SK-N-SH (cell line): ENCODE results near the gene ABCC11. TPM values are rescaled to one million over a fixed set of nuclear protein-coding genes. Genes with fewer than 3 reads are reported as not detected.

Experiments
- CTCF ChIA-PET: fragments of 300-600, 350-600 bp; formaldehyde crosslinking; extraction: SDS; loops from one replicate; lab custom pipeline; 2021; lab: Yijun Ruan, JAX
- POLR2A ChIA-PET: fragments of 350-600 bp; sonication (Branson Sonifier 250); formaldehyde crosslinking; extraction: SDS; loops from one replicate; lab custom pipeline; 2020; ENCODE audit warnings: antibody characterized with exemption, inconsistent platforms; lab: Yijun Ruan, JAX
- DNase-seq: peaks from one replicate; pipeline ENCODE4 v3.0.0; 2012
- H2AFZ ChIP-seq: fragments of 200-600 bp; sonication (generic); 2 replicates; pipeline ENCODE4 v1.8.1; 2016; ENCODE audit warnings: antibody characterized with exemption, mild to moderate bottlenecking, low read depth
- H3F3A ChIP-seq: fragments of 200-600 bp; sonication (generic); replicated peaks from 2 replicates; pipeline ENCODE3; 2016; ENCODE audit warnings: antibody characterized with exemption, mild to moderate bottlenecking; ENCODE audit not compliant: insufficient read depth
- H3K27ac ChIP-seq, 2 experiments: fragments of 200-500 bp in 1 of 2; fragments of 200-600 bp in 1 of 2; sonication (Bioruptor generic) in 1 of 2; sonication (generic), shearing (Covaris generic) in 1 of 2; 2 replicates each; pipeline versions ENCODE4 v1.5.1 to v1.6.1; 2014 to 2016; ENCODE audit warnings: low read depth in 2 of 2, inconsistent platforms in 1 of 2, low read length in 1 of 2, mild to moderate bottlenecking in 1 of 2, mixed read lengths in 1 of 2
- H3K27me3 ChIP-seq: fragments of 200-600 bp; sonication (generic), shearing (Covaris generic); 2 replicates; pipeline ENCODE4 v1.6.1; 2016; ENCODE audit warnings: mixed run types; ENCODE audit not compliant: insufficient read depth
- H3K36me3 ChIP-seq, 2 experiments: fragments of 200-500 bp in 1 of 2; fragments of 200-600 bp in 1 of 2; sonication (Bioruptor generic) in 1 of 2; sonication (generic) in 1 of 2; replicated peaks in 1 of 2; 2 replicates each; pipeline versions ENCODE3 to v1.5.1; 2014 to 2016; ENCODE audit warnings: low read length in 1 of 2, mild to moderate bottlenecking in 1 of 2; ENCODE audit not compliant: insufficient read depth in 2 of 2, control insufficient read depth in 1 of 2
- H3K4me1 ChIP-seq, 2 experiments: fragments of 200-500 bp in 1 of 2; fragments of 200-600 bp in 1 of 2; sonication (Bioruptor generic) in 1 of 2; sonication (generic), shearing (Covaris generic) in 1 of 2; 2 replicates each; pipeline versions ENCODE4 v1.5.1 to v1.6.1; 2014 to 2016; ENCODE audit warnings: low read depth in 1 of 2, low read length in 1 of 2, mixed run types in 1 of 2; ENCODE audit not compliant: insufficient read depth in 2 of 2, control insufficient read depth in 1 of 2
- H3K4me2 ChIP-seq: fragments of 200-600 bp; sonication (generic), shearing (Covaris generic); 2 replicates; pipeline ENCODE4 v1.6.1; 2017; ENCODE audit warnings: mixed run types
- H3K4me3 ChIP-seq, 2 experiments: fragments of 200-500 bp in 1 of 2; fragments of 200-600 bp in 1 of 2; sonication (Bioruptor generic) in 1 of 2; sonication (generic), shearing (Covaris generic) in 1 of 2; 2 replicates each; pipeline versions ENCODE4 v1.5.1 to v1.8.1; 2014 to 2016; ENCODE audit warnings: low read depth in 2 of 2, inconsistent platforms in 1 of 2, low read length in 1 of 2, mild to moderate bottlenecking in 1 of 2, mixed read lengths in 1 of 2, moderate library complexity in 1 of 2
- H3K79me2 ChIP-seq: fragments of 200-600 bp; sonication (generic); 2 replicates; pipeline ENCODE4 v1.8.1; 2017; ENCODE audit warnings: mild to moderate bottlenecking; ENCODE audit not compliant: insufficient read depth
- H3K9ac ChIP-seq: fragments of 200-600 bp; sonication (generic); 2 replicates; pipeline ENCODE4 v1.6.1; 2017; ENCODE audit warnings: mixed run types
- H3K9me2 ChIP-seq: fragments of 200-600 bp; sonication (generic); 2 replicates; pipeline ENCODE4 v1.6.1; 2017; ENCODE audit warnings: mixed run types
- H3K9me3 ChIP-seq: fragments of 200-600 bp; sonication (generic); 2 replicates; pipeline ENCODE4 v1.6.1; 2017; ENCODE audit warnings: mixed run types, mild to moderate bottlenecking, moderate library complexity
- H4K20me1 ChIP-seq: fragments of 200-600 bp; sonication (generic); 2 replicates; pipeline ENCODE4 v1.6.1; 2017; ENCODE audit warnings: mild to moderate bottlenecking, mixed run types; ENCODE audit not compliant: insufficient read depth
- EP300 ChIP-seq, 2 experiments: IDR thresholded peaks; 2 replicates each; pipeline versions ENCODE4 v1.4.0 to v1.6.1; 2012; ENCODE audit warnings: borderline replicate concordance in 1 of 2, low read depth in 1 of 2, low read length in 1 of 2
- FOXJ3 ChIP-seq: sonication (generic); formaldehyde crosslinking; IDR thresholded peaks from 2 replicates; pipeline ENCODE4 v1.5.1; 2020; ENCODE audit warnings: mild to moderate bottlenecking, missing genetic modification reagents
- GABPA ChIP-seq: IDR thresholded peaks from 2 replicates; pipeline ENCODE4 v1.4.0; 2012; ENCODE audit warnings: low read depth, mild to moderate bottlenecking
- JUND ChIP-seq: IDR thresholded peaks from 2 replicates; pipeline ENCODE4 v1.4.0; 2012
- MAX ChIP-seq: IDR thresholded peaks from 2 replicates; pipeline ENCODE4 v1.4.0; 2012; ENCODE audit warnings: low read depth
- MXI1 ChIP-seq: IDR thresholded peaks from 2 replicates; pipeline ENCODE4 v1.6.1; 2012; ENCODE audit warnings: mild to moderate bottlenecking, low read depth, low read length, improper control_type of control experiment
- NRF1 ChIP-seq: IDR thresholded peaks from 2 replicates; pipeline ENCODE4 v1.6.1; 2012; ENCODE audit warnings: low read depth, mild to moderate bottlenecking, low read length
- POLR2AphosphoS5 ChIP-seq: IDR thresholded peaks from 2 replicates; pipeline ENCODE4 v1.6.1; 2012; ENCODE audit warnings: low read depth, low read length
- RAD21 ChIP-seq: IDR thresholded peaks from 2 replicates; pipeline ENCODE4 v1.6.1; 2012; ENCODE audit warnings: mild to moderate bottlenecking, low read length
- RFX5 ChIP-seq: IDR thresholded peaks from 2 replicates; pipeline ENCODE4 v1.6.1; 2012; ENCODE audit warnings: mild to moderate bottlenecking, improper control_type of control experiment, low read length
- RXRA ChIP-seq: IDR thresholded peaks from 2 replicates; pipeline ENCODE4 v1.4.0; 2012; ENCODE audit warnings: low read depth, mild to moderate bottlenecking, borderline replicate concordance
- SIN3A ChIP-seq: IDR thresholded peaks from 2 replicates; pipeline ENCODE4 v1.6.1; 2012; ENCODE audit warnings: low read depth, mild to moderate bottlenecking, low read length, moderate library complexity, borderline replicate concordance
- TAF1 ChIP-seq: IDR thresholded peaks from 2 replicates; pipeline ENCODE4 v1.6.1; 2012; ENCODE audit warnings: low read depth, mild to moderate bottlenecking, low read length, moderate library complexity, borderline replicate concordance
- TCF12 ChIP-seq: IDR thresholded peaks from 2 replicates; pipeline ENCODE4 v1.4.0; 2012
- YY1 ChIP-seq: IDR thresholded peaks from 2 replicates; pipeline ENCODE4 v1.4.0; 2012; ENCODE audit warnings: low read depth, mild to moderate bottlenecking
- ZBTB33 ChIP-seq: IDR thresholded peaks from 2 replicates; pipeline ENCODE4 v1.4.0; 2012; ENCODE audit warnings: low read depth, borderline replicate concordance
- WGBS: methylation state at CpG from one replicate; pipeline ENCODE4 v1.1.6; 2017; ENCODE audit warnings: low lambda C conversion rate; 5-methylcytosine and 5-hydroxymethylcytosine counted together
- polyA plus RNA-seq, 3 experiments: library from polyadenylated mRNA; depleted of rRNA; stranded (reverse); fragments of >200 nt; gene quantifications; 2 replicates each; pipeline ENCODE4 v1.2.3, GENCODE V29; 2012
- TF ChIP-seq, protein P1 (sequence below): IDR thresholded peaks from 2 replicates; pipeline ENCODE4 v1.6.1; 2012; ENCODE audit warnings: mild to moderate bottlenecking, low read depth, low read length, moderate library complexity
- TF ChIP-seq, protein P2 (sequence below): fragments of 150-350 bp; IDR thresholded peaks from 2 replicates; pipeline ENCODE4 v1.6.1; 2017; ENCODE audit warnings: antibody characterized with exemption, low read length, low read depth, borderline replicate concordance

Gene ABCC11
- polyA plus RNA-seq, 1 of the 3 experiments (the other 2 are of a cell fraction), result 0.07 TPM

DNA sequence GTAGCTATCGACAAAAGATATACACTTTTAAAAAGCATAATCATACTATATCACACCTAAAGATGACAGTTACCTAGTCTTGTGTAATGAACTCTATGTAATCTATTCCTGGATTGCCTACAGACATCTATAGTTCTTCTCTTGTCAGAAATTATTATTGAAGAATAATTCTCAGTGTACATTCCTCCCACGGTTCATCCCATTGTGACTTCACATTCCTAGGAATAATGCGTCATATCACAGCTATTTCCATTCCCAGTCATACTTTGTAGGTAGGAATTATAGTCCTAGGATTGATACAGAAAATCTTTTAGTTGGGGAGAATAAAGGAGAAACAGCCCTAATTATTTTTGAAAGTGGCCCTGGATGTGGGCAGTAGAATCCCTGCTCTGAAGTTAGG is 44.0 kb upstream of the ABCC11 start:
- POLR2A ChIA-PET, result no interaction called here
- H3K36me3 ChIP-seq, result peaks cover 28 to 46% of the 10 kb centered on the region in 2 experiments
- H3F3A ChIP-seq, result peaks cover 3% of the 10 kb centered on the region
- CTCF ChIA-PET, result interaction anchor here (0.6 to 1.9 kb wide), 4 partner anchors 20 to 332 kb away, joined by 3 to 5 read pairs (median 3); no protein-coding TSS in a partner anchor
- no peak for DNase-seq
- H3K79me2 ChIP-seq, result no peaks in the 10 kb centered on the region
- H3K4me1 ChIP-seq, result no peaks in the 10 kb centered on the region
- peaks cover 8% of the 10 kb centered on the region for H3K9me3 ChIP-seq
- no peak overlapping the region for H2AFZ ChIP-seq
- no peak overlapping the region for H3K9ac ChIP-seq
- no peak overlapping the region for H3K4me3 ChIP-seq
- no peak overlapping the region for H3K4me2 ChIP-seq
- H3K27ac ChIP-seq, result no peak overlapping the region
- TF ChIP-seq RAD21, result no peak
- TF ChIP-seq RXRA, result no peak
- no peak for TF ChIP-seq SIN3A
- no peak for TF ChIP-seq MAX
- TF ChIP-seq YY1, result no peak
- TF ChIP-seq POLR2AphosphoS5, result no peak
- no peak for TF ChIP-seq ZBTB33
- no peak for TF ChIP-seq GABPA
- TF ChIP-seq JUND, result no peak
- TF ChIP-seq TAF1, result no peak
- TF ChIP-seq EP300 (IDR thresholded peaks at IDR 0.05; ENCODE audit: borderline replicate concordance in 1 of 2, low read depth in 1 of 2, low read length in 1 of 2), result no peak
- TF ChIP-seq FOXJ3, result no peak
- TF ChIP-seq MXI1, result no peak
- TF ChIP-seq, all 33 proteins: peak for 0
- WGBS, result 93% methylated on average over 3 of the region's 3 CpGs
- Histone ChIP-seq H4K20me1 (no peaks in the 10 kb centered on the region), H3K9me2 (no peaks in the 10 kb centered on the region), H3K27me3 (no peaks in the 10 kb centered on the region)

GRCh38 chr16:48287239-48287638 is 39.9 kb upstream of the ABCC11 start:
- ChIA-PET POLR2A (no interaction called here), CTCF (interaction anchor here (1.4 kb wide), 1 partner anchor 20 kb away, joined by 3 read pairs; no protein-coding TSS in a partner anchor)
- no peak overlapping the region for H2AFZ ChIP-seq
- no peak overlapping the region for H3K27ac ChIP-seq
- no peaks in the 10 kb centered on the region for H4K20me1 ChIP-seq
- no peak overlapping the region for H3K4me2 ChIP-seq
- DNase-seq, result no peak
- H3K4me3 ChIP-seq, result no peak overlapping the region; a peak in 1 of 4 replicates
- peaks cover 8% of the 10 kb centered on the region for H3K9me3 ChIP-seq
- no peaks in the 10 kb centered on the region for H3F3A ChIP-seq
- H3K4me1 ChIP-seq, result no peaks in the 10 kb centered on the region
- TF ChIP-seq RXRA (no peak), SIN3A (no peak), JUND (no peak), GABPA (no peak), ZBTB33 (no peak), MXI1 (no peak), YY1 (no peak), TCF12 (no peak), RFX5 (no peak), TAF1 (no peak), NRF1 (no peak)
- TF ChIP-seq, protein P1, sequence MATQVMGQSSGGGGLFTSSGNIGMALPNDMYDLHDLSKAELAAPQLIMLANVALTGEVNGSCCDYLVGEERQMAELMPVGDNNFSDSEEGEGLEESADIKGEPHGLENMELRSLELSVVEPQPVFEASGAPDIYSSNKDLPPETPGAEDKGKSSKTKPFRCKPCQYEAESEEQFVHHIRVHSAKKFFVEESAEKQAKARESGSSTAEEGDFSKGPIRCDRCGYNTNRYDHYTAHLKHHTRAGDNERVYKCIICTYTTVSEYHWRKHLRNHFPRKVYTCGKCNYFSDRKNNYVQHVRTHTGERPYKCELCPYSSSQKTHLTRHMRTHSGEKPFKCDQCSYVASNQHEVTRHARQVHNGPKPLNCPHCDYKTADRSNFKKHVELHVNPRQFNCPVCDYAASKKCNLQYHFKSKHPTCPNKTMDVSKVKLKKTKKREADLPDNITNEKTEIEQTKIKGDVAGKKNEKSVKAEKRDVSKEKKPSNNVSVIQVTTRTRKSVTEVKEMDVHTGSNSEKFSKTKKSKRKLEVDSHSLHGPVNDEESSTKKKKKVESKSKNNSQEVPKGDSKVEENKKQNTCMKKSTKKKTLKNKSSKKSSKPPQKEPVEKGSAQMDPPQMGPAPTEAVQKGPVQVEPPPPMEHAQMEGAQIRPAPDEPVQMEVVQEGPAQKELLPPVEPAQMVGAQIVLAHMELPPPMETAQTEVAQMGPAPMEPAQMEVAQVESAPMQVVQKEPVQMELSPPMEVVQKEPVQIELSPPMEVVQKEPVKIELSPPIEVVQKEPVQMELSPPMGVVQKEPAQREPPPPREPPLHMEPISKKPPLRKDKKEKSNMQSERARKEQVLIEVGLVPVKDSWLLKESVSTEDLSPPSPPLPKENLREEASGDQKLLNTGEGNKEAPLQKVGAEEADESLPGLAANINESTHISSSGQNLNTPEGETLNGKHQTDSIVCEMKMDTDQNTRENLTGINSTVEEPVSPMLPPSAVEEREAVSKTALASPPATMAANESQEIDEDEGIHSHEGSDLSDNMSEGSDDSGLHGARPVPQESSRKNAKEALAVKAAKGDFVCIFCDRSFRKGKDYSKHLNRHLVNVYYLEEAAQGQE, result no peak
- TF ChIP-seq, protein P2, sequence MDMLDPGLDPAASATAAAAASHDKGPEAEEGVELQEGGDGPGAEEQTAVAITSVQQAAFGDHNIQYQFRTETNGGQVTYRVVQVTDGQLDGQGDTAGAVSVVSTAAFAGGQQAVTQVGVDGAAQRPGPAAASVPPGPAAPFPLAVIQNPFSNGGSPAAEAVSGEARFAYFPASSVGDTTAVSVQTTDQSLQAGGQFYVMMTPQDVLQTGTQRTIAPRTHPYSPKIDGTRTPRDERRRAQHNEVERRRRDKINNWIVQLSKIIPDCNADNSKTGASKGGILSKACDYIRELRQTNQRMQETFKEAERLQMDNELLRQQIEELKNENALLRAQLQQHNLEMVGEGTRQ, result no peak
- TF ChIP-seq, all 33 proteins: peak for 0
- no peaks in the 10 kb centered on the region for H3K27me3 ChIP-seq
- peaks cover 4% of the 10 kb centered on the region; the same call in 1 of the 2 replicates for H3K79me2 ChIP-seq
- peaks cover 42 to 51% of the 10 kb centered on the region in 2 experiments for H3K36me3 ChIP-seq
- no peaks in the 10 kb centered on the region for H3K9me2 ChIP-seq
- H3K9ac ChIP-seq, result no peak overlapping the region
